Measurements from ENCODE around the gene MCM5. TPM values are rescaled to one million over a fixed set of nuclear protein-coding genes. Genes with fewer than 3 reads are reported as not detected.
"Not testable (repeated sequence)": the region's sequence is repeated elsewhere in the genome, so short reads cannot be mapped to it uniquely, and the experiment has no call there.

The MCM5 gene
- total and polyA plus RNA-seq, 2 donors, result 22.2 to 24.7 TPM

- no peaks in the 10 kb centered on the region for H3K4me1 ChIP-seq (ENCODE audit: insufficient read depth)
- 65% methylated on average over 9 of the region's 9 CpGs for WGBS
- DNase-seq (ENCODE audit: extremely low spot score), result no peak
- no peak overlapping the region for H3K27ac ChIP-seq (ENCODE audit: low read depth)
- no peak overlapping the region for H3K4me3 ChIP-seq (ENCODE audit: low read depth, low read length)
- no peaks in the 10 kb centered on the region for H3K36me3 ChIP-seq (ENCODE audit: insufficient read depth)
These were observed 62.7 kb downstream of the MCM5 start for GRCh38 chr22:35462498-35463230.

GRCh38 chr22:35463231-35463933 lies 63.4 kb downstream of the MCM5 start:
- H3K4me1 ChIP-seq (ENCODE audit: insufficient read depth), result no peaks in the 10 kb centered on the region
- DNase-seq (ENCODE audit: extremely low spot score), result no peak
- no peak overlapping the region for H3K27ac ChIP-seq (ENCODE audit: low read depth)
- no peaks in the 10 kb centered on the region for H3K36me3 ChIP-seq (ENCODE audit: insufficient read depth)
- no peak overlapping the region for H3K4me3 ChIP-seq (ENCODE audit: low read depth, low read length)
- WGBS, result 97% methylated on average over 2 of the region's 2 CpGs

- no peaks in the 10 kb centered on the region for H3K4me1 ChIP-seq (ENCODE audit: insufficient read depth)
- no peaks in the 10 kb centered on the region for H3K36me3 ChIP-seq (ENCODE audit: insufficient read depth)
- H3K27ac ChIP-seq (ENCODE audit: low read depth), result no peak overlapping the region
- no peak for DNase-seq (ENCODE audit: extremely low spot score)
- no peak overlapping the region for H3K4me3 ChIP-seq (ENCODE audit: low read depth, low read length)
- WGBS, result 98% methylated on average over 3 of the region's 3 CpGs
These were observed 64.5 kb downstream of the MCM5 start for GRCh38 chr22:35464399-35464798.

GRCh38 chr22:35465109-35465701 lies 65.3 kb downstream of the MCM5 start:
- H3K36me3 ChIP-seq (ENCODE audit: insufficient read depth), result no peaks in the 10 kb centered on the region
- no peaks in the 10 kb centered on the region for H3K4me1 ChIP-seq (ENCODE audit: insufficient read depth)
- H3K4me3 ChIP-seq (ENCODE audit: low read depth, low read length), result no peak overlapping the region
- no peak for DNase-seq (ENCODE audit: extremely low spot score)
- WGBS, result 84% methylated on average over 9 of the region's 9 CpGs
- no peak overlapping the region for H3K27ac ChIP-seq (ENCODE audit: low read depth)

GRCh38 chr22:35467681-35468434 lies 67.9 kb downstream of the MCM5 start:
- no peaks in the 10 kb centered on the region for H3K36me3 ChIP-seq (ENCODE audit: insufficient read depth)
- no peaks in the 10 kb centered on the region for H3K4me1 ChIP-seq (ENCODE audit: insufficient read depth)
- WGBS, result 18% methylated on average over 11 of the region's 11 CpGs
- no peak for DNase-seq (ENCODE audit: extremely low spot score)
- peak overlapping the region; percentile 49 for H3K27ac ChIP-seq (ENCODE audit: low read depth)
- H3K4me3 ChIP-seq (ENCODE audit: low read depth, low read length), result no peak overlapping the region

GRCh38 chr22:35470903-35471321 lies 71.0 kb downstream of the MCM5 start:
- WGBS, result 96% methylated on average over 6 of the region's 6 CpGs
- H3K27ac ChIP-seq (ENCODE audit: low read depth), result no peak overlapping the region
- H3K4me1 ChIP-seq (ENCODE audit: insufficient read depth), result no peaks in the 10 kb centered on the region
- H3K36me3 ChIP-seq (ENCODE audit: insufficient read depth), result no peaks in the 10 kb centered on the region
- no peak overlapping the region for H3K4me3 ChIP-seq (ENCODE audit: low read depth, low read length)
- no peak for DNase-seq (ENCODE audit: extremely low spot score)

- not testable (repeated sequence) for DNase-seq (ENCODE audit: extremely low spot score); H3K4me3 ChIP-seq (ENCODE audit: low read depth, low read length); H3K27ac ChIP-seq (ENCODE audit: low read depth); H3K36me3 ChIP-seq (ENCODE audit: insufficient read depth); H3K4me1 ChIP-seq (ENCODE audit: insufficient read depth)
- 87% methylated on average over 4 of the region's 4 CpGs for WGBS
These were observed 71.6 kb downstream of the MCM5 start for GRCh38 chr22:35471566-35471965.

- no peak overlapping the region for H3K4me3 ChIP-seq (ENCODE audit: low read depth, low read length)
- no peaks in the 10 kb centered on the region for H3K36me3 ChIP-seq (ENCODE audit: insufficient read depth)
- DNase-seq (ENCODE audit: extremely low spot score), result no peak
- WGBS, result 92% methylated on average over 6 of the region's 6 CpGs
- H3K27ac ChIP-seq (ENCODE audit: low read depth), result no peak overlapping the region
- no peaks in the 10 kb centered on the region for H3K4me1 ChIP-seq (ENCODE audit: insufficient read depth)
These were observed 72.5 kb downstream of the MCM5 start for GRCh38 chr22:35472488-35472887.

- H3K27ac ChIP-seq (ENCODE audit: low read depth), result no peak overlapping the region
- no peaks in the 10 kb centered on the region for H3K4me1 ChIP-seq (ENCODE audit: insufficient read depth)
- no peak for DNase-seq (ENCODE audit: extremely low spot score)
- no peaks in the 10 kb centered on the region for H3K36me3 ChIP-seq (ENCODE audit: insufficient read depth)
- H3K4me3 ChIP-seq (ENCODE audit: low read depth, low read length), result no peak overlapping the region
- 84% methylated on average over 4 of the region's 4 CpGs for WGBS
These were observed 74.0 kb downstream of the MCM5 start for GRCh38 chr22:35473971-35474370.

Other genes starting within 250 kb of the MCM5 start
- gene HMGXB4, start 142.6 kb upstream of the MCM5 start, total RNA-seq, result 18.9 TPM
- 14.0 TPM for gene HMGXB4, start 142.6 kb upstream of the MCM5 start, polyA plus RNA-seq
- 15.0 TPM for gene TOM1, start 100.2 kb upstream of the MCM5 start, total RNA-seq
- 35.3 TPM for gene TOM1, start 100.2 kb upstream of the MCM5 start, polyA plus RNA-seq
- 9.7 TPM for gene HMOX1, start 19.0 kb upstream of the MCM5 start, total RNA-seq
- 11.3 TPM for gene HMOX1, start 19.0 kb upstream of the MCM5 start, polyA plus RNA-seq
- 0.42 TPM for gene RASD2, start 140.7 kb downstream of the MCM5 start, total RNA-seq
- 7.9 TPM for gene RASD2, start 140.7 kb downstream of the MCM5 start, polyA plus RNA-seq
- gene MB, start 217.2 kb downstream of the MCM5 start, total RNA-seq, result 12.5 TPM
- gene MB, start 217.2 kb downstream of the MCM5 start, polyA plus RNA-seq, result 0.32 TPM
- 23.6 TPM for gene APOL6, start 248.3 kb downstream of the MCM5 start, total RNA-seq
- gene APOL6, start 248.3 kb downstream of the MCM5 start, polyA plus RNA-seq, result 7.0 TPM

All from urinary bladder (tissue), 4 donors.